Upper lobe of left lung (tissue), 6 donors: ENCODE data around the gene TDRKH. TPM values are rescaled to one million over a fixed set of nuclear protein-coding genes. Genes with fewer than 3 reads are reported as not detected.

ENCODE experiments used
- ATAC-seq, 2 donors: fragments of 200-7000 bp; cut with Tn5 transposase; one replicate each; pipeline ENCODE4 v1.9.1; 2022; ENCODE audit warnings: mild to moderate bottlenecking in 2 of 2, moderate library complexity in 2 of 2; ENCODE audit not compliant: low FRiP score in 2 of 2
- DNase-seq, 2 donors: peaks; one replicate each; pipeline ENCODE4 v3.0.0-alpha.2; 2019 to 2020
- H3K27ac ChIP-seq, 4 donors: fragments of 200-600 bp; sonication (generic); one replicate each; pipeline ENCODE4 v1.5.1; 2016 to 2019
- H3K27me3 ChIP-seq, 4 donors: fragments of 200-600 bp; sonication (generic); one replicate each; pipeline ENCODE4 v1.5.1; 2017 to 2019
- H3K36me3 ChIP-seq, 4 donors: fragments of 200-600 bp; sonication (generic); one replicate each; pipeline ENCODE4 v1.5.1; 2016 to 2019
- H3K4me1 ChIP-seq, 4 donors: fragments of 200-600 bp; sonication (generic); one replicate each; pipeline ENCODE4 v1.5.1; 2018 to 2019
- H3K4me3 ChIP-seq, 4 donors: fragments of 200-600 bp; sonication (generic); one replicate each; pipeline ENCODE4 v1.5.1; 2017 to 2019; ENCODE audit warnings: mild to moderate bottlenecking in 2 of 4, moderate library complexity in 1 of 4
- H3K9me3 ChIP-seq, 4 donors: fragments of 200-600 bp; sonication (generic); one replicate each; pipeline ENCODE4 v1.5.1; 2018 to 2019
- EP300 ChIP-seq, 4 donors: sonication (generic); formaldehyde crosslinking; IDR thresholded peaks; one replicate each; pipeline ENCODE4 v1.5.1; 2017; ENCODE audit warnings: antibody characterized with exemption in 4 of 4, control low read depth in 2 of 4
- POLR2A ChIP-seq, 4 donors: fragments of 450-650 bp; IDR thresholded peaks; one replicate each; pipeline ENCODE4 v1.5.1; 2016 to 2017; ENCODE audit warnings: antibody characterized with exemption in 4 of 4, mild to moderate bottlenecking in 2 of 4
- POLR2AphosphoS5 ChIP-seq, 2 donors: sonication (generic); formaldehyde crosslinking; IDR thresholded peaks; one replicate each; pipeline ENCODE4 v1.5.1; 2017; ENCODE audit warnings: antibody characterized with exemption in 2 of 2
- WGBS, 2 donors: methylation state at CpG; one replicate each; pipeline ENCODE4 v1.1.5; 2017 to 2018; 5-methylcytosine and 5-hydroxymethylcytosine counted together
- total RNA-seq, 6 donors: library from RNA; depleted of rRNA in 4 of 6; stranded (reverse); fragments of >200 nt in 4 of 6; gene quantifications; one replicate each; pipeline versions ENCODE4 v1.1.0 to v1.2.1, GENCODE V29; 2016 to 2021
- TF ChIP-seq, protein P1 (sequence below), 6 experiments: fragments of 450-650 bp in 4 of 6; fragments of 200-600 bp in 2 of 6; sonication (generic) in 2 of 6; IDR thresholded peaks; one replicate each; pipeline ENCODE4 v1.5.1; 2016 to 2019; ENCODE audit warnings: antibody characterized with exemption in 6 of 6
- donor health status: DM: no; HTN: no; CAD: no; lungs with moderate emphysema.
- donor health status: DM: no; HTN: yes; CAD: no; lungs with severe emphysema.

The TDRKH gene
- total RNA-seq, 6 donors from 2014 or later, result 7.3 to 17.0 (median 13.1) TPM

DNA sequence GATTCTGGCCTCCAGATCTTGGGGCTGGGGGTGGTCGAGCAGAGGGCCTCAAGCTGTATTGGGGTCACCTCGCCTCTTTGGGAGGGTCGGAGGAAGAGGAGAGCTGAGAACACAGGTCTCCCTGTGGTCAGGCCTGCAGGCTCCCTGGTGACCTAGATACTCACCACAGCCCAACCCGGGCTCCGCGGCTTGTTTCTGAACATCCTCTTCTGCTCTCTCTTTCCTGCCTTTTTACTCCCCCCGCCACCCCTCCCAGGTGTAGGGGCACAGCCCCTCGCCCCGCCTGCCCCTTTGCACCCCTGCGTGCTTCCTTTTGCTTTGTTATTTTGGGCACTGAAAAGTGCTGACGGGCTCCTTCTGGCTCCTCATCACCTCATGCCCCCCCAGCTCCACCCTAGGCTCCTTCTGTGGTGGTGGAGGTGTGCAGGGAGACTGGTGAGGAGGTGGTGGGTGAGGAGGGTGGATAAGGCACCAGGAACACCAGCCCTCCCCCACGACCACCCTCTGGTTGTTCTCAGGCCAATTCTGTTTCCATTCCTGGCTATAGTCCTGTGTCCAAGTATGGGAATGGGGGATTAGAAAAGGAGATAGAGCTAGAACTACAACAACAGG, 25.5 kb upstream of the TDRKH start:
- ATAC-seq (no peak), DNase-seq (no peak)
- peak overlapping the region in 2 of 4 donors; percentile 11 to 49 for H3K27ac ChIP-seq

DNA sequence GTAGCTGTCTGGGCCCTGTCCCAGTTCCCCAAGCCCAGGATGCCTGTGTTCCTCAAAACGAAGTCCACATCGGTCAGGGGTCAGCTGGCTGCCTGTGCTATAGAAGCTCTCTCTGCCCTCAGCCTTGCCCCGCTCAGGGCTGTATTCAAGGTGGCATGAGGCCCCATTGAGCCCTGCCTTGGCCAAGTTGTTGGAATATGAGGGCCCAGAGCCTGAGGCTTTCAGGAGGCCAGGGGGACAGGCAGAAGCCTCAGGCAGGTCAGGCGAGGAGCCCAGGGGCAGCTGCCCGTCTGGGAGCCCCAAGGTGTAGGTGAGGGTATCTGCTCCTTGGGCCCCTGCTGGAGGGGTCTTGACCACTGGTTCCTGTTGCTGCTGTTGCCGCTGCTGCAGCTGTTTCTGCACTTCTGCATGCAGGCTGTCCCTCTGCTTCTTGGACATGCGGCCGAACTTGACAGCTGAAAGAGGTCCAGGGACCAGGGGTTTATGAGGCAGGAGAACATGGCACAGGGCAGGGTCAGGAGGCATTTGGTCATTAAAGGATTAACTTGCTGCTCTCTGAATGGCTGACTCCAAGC, 24.8 kb upstream of the TDRKH start:
- Histone ChIP-seq H3K4me3 (no peak overlapping the region), H3K27ac (peak overlapping the region in 2 of 4 donors; percentile 11 to 21), H3K27me3 (no peaks in the 10 kb centered on the region), H3K36me3 (peaks cover 0 to 3% (median 0%) of the 10 kb centered on the region in 4 donors), H3K9me3 (no peaks in the 10 kb centered on the region), H3K4me1 (no peaks in the 10 kb centered on the region)
- TF ChIP-seq POLR2AphosphoS5 (IDR thresholded peaks at IDR 0.05), result no peak
- TF ChIP-seq EP300 (IDR thresholded peaks at IDR 0.05), result no peak
- TF ChIP-seq POLR2A (IDR thresholded peaks at IDR 0.05), result no peak
- TF ChIP-seq, protein P1, sequence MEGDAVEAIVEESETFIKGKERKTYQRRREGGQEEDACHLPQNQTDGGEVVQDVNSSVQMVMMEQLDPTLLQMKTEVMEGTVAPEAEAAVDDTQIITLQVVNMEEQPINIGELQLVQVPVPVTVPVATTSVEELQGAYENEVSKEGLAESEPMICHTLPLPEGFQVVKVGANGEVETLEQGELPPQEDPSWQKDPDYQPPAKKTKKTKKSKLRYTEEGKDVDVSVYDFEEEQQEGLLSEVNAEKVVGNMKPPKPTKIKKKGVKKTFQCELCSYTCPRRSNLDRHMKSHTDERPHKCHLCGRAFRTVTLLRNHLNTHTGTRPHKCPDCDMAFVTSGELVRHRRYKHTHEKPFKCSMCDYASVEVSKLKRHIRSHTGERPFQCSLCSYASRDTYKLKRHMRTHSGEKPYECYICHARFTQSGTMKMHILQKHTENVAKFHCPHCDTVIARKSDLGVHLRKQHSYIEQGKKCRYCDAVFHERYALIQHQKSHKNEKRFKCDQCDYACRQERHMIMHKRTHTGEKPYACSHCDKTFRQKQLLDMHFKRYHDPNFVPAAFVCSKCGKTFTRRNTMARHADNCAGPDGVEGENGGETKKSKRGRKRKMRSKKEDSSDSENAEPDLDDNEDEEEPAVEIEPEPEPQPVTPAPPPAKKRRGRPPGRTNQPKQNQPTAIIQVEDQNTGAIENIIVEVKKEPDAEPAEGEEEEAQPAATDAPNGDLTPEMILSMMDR (IDR thresholded peaks at IDR 0.05), result no peak
- ATAC-seq (no peak), DNase-seq (no peak)
- 90% methylated on average over 8 of the region's 8 CpGs; no CpG with 5 or more reads in 1 of the 2 donors for WGBS, 2 donors

More for the DNA sequence above, 25.5 kb upstream of the TDRKH start:
- WGBS, 2 donors, result 62 to 69% methylated on average over 12 of the region's 12 CpGs
- Histone ChIP-seq H3K9me3 (no peaks in the 10 kb centered on the region), H3K4me1 (peaks cover 0 to 8% (median 2%) of the 10 kb centered on the region in 4 donors), H3K4me3 (no peak overlapping the region), H3K36me3 (peaks cover 0 to 3% (median 0%) of the 10 kb centered on the region in 4 donors), H3K27me3 (no peaks in the 10 kb centered on the region)
- TF ChIP-seq POLR2A (IDR thresholded peaks at IDR 0.05), result no peak
- TF ChIP-seq, protein P1 (IDR thresholded peaks at IDR 0.05), result no peak
- TF ChIP-seq EP300 (IDR thresholded peaks at IDR 0.05), result no peak

DNA sequence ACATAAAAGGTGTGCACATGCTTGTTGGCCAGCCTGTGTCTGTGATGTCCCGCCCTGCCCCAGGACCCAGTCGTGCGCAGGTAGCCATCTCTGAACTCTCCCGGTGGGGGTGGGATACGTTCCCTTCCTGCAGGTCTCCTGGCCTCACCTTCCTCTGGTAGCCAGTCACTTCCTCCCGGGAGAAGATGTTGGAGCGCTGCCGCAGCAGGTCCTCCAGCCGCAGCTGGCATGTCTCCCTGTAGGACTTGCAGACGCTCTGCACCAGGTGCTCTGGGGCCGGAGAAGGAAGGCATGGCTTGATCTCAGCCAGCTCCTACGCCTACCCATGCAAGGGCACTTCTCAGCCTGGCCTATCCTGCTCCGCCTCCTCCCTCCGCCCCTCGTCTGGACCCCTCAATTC, 24.1 kb upstream of the TDRKH start:
- Histone ChIP-seq H3K27ac (no peak overlapping the region), H3K27me3 (no peaks in the 10 kb centered on the region), H3K4me3 (no peak overlapping the region), H3K4me1 (no peaks in the 10 kb centered on the region), H3K36me3 (peaks cover 0 to 3% (median 0%) of the 10 kb centered on the region in 4 donors), H3K9me3 (no peaks in the 10 kb centered on the region)
- ATAC-seq (no peak), DNase-seq (peak in 1 of 2 donors; percentile 65)
- TF ChIP-seq POLR2A (IDR thresholded peaks at IDR 0.05) (no peak), POLR2AphosphoS5 (IDR thresholded peaks at IDR 0.05) (no peak), EP300 (IDR thresholded peaks at IDR 0.05) (no peak)
- TF ChIP-seq, protein P1 (IDR thresholded peaks at IDR 0.05), result no peak
- 87 to 90% methylated on average over 10 to 15 of the region's 15 CpGs for WGBS, 2 donors

DNA sequence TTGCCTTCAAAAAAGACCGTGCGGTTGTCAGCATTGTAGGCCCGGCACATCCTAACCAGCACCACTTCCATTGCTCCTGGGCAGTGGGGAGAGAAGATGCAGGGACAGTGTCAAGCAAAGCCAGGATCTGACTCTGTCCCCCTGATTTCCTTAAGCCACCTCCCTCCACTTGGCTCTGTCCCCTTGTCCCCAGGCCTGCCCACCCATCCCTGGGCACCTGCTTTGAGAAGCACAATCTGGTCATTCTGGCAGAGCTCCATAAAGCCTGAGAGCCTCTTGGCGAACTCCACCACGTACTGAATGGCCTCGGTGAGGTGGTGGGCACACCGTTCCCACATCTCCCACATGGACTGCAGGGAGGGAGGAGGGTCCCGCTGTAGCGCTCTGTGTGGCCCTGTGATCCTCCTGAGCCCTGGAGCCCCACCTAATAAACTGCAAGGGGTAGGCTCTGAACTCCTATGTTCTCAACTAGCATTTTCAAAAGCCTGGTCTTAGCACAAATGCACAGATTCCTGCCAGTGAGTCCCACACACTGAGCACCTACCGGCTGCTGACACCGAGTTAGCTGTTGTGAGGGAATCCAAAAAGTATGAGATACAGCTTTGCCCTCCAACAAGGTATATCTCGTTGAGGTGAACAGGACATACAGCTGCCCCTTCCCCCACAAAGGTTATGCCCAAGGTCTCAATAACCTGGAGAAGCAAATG, 23.1 kb upstream of the TDRKH start:
- H3K36me3 ChIP-seq, result peaks cover 0 to 3% (median 0%) of the 10 kb centered on the region in 4 donors
- DNase-seq (no peak), ATAC-seq (no peak)
- no peak overlapping the region for H3K27ac ChIP-seq
- no peaks in the 10 kb centered on the region for H3K9me3 ChIP-seq
- H3K4me3 ChIP-seq, result no peak overlapping the region
- no peak for TF ChIP-seq POLR2AphosphoS5 (IDR thresholded peaks at IDR 0.05)
- TF ChIP-seq EP300 (IDR thresholded peaks at IDR 0.05), result no peak
- TF ChIP-seq, protein P1 (IDR thresholded peaks at IDR 0.05), result no peak
- no peak for TF ChIP-seq POLR2A (IDR thresholded peaks at IDR 0.05)
- no peaks in the 10 kb centered on the region for H3K27me3 ChIP-seq
- WGBS, 2 donors, result 85% methylated on average over 11 to 12 of the region's 12 CpGs
- H3K4me1 ChIP-seq, result no peaks in the 10 kb centered on the region
